Measurements from ENCODE around the gene DENND1A.

- TF ChIP-seq GATA2 (IDR thresholded peaks at IDR 0.05; ENCODE audit: low read depth, low read length) (no peak), GATA3 (IDR thresholded peaks at IDR 0.05; ENCODE audit: low read depth, low read length) (no peak)
Measured at GRCh38 chr9:123561046-123561445, 368.9 kb downstream of the DENND1A start.

Measured in SH-SY5Y (cell line).